ENCODE measurements around the gene RPS27. TPM values are rescaled to one million over a fixed set of nuclear protein-coding genes. Genes with fewer than 3 reads are reported as not detected.
"Not testable (repeated sequence)": the region's sequence is repeated elsewhere in the genome, so short reads cannot be mapped to it uniquely, and the experiment has no call there.

The RPS27 gene
- total RNA-seq, 1 donor from 2014 or later = 1,771 TPM

DNA sequence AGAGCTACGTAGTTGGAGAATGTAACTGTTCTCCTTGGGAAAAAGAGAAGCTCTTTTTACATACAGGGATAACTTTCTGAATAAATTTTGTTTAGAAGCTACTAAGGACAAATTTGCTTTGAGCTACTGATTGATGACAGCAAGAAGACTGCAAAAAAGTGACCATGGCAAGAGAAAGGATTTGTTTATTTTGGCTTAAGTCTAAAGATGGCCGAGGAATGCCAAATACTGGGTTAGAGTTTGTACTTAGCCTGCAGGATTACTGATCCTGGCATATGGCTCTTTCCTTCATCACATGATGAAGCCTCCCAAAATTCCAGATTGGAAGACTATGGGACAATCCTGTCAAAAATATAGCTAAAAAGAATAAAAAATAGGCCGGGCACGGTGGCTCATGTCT lies 28.7 kb downstream of the RPS27 start:
- H3K36me3 ChIP-seq = no peaks in the 10 kb centered on the region
- no peaks in the 10 kb centered on the region for H3K27me3 ChIP-seq
- TF ChIP-seq CTCF (IDR thresholded peaks at IDR 0.05) = no peak
- no peak overlapping the region for H3K4me3 ChIP-seq
- H3K4me1 ChIP-seq = no peaks in the 10 kb centered on the region
- no peaks in the 10 kb centered on the region for H3K9me3 ChIP-seq
- intact Hi-C loops (cut with DNase I) = no loop called here
- no peak overlapping the region for H3K27ac ChIP-seq
- DNase-seq (ENCODE audit: extremely low spot score in 2 of 2) = no peak

DNA sequence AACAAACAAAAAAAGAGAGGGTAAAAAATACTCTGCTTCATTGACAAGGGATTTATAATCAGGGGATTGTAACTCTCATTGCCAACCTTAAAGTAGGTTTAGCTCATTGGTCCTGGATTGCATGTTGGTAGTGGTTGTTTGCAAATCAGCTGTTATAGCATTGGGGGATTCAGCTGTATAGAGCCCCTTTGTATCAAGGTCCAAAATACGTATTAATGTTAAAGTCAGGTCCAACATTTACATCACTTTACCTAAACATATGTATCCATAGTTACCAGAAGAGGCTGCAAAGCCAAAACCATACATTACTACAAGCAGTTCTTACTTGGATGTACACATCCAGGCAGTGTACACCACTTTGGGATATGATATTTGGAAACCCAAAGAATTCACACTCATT lies 29.4 kb downstream of the RPS27 start:
- H3K4me3 ChIP-seq = no peak overlapping the region
- intact Hi-C loops (cut with DNase I) = no loop called here
- H3K27ac ChIP-seq = no peak overlapping the region
- DNase-seq (ENCODE audit: extremely low spot score in 2 of 2) = no peak
- no peaks in the 10 kb centered on the region for H3K27me3 ChIP-seq
- TF ChIP-seq POLR2A (IDR thresholded peaks at IDR 0.05) (no peak), POLR2AphosphoS5 (IDR thresholded peaks at IDR 0.05; ENCODE audit: insufficient read depth in 1 of 2, low read depth in 1 of 2) (no peak), CTCF (IDR thresholded peaks at IDR 0.05) (no peak)
- H3K9me3 ChIP-seq = no peaks in the 10 kb centered on the region
- no peaks in the 10 kb centered on the region for H3K36me3 ChIP-seq
- H3K4me1 ChIP-seq = no peaks in the 10 kb centered on the region

- H3K4me3 ChIP-seq; intact Hi-C loops (cut with DNase I): not testable (repeated sequence)
Observed at GRCh38 chr1:154033697-154034096, 43.1 kb downstream of the RPS27 start.

More at GRCh38 chr1:154033697-154034096, 43.1 kb downstream of the RPS27 start:
- H3K36me3 ChIP-seq; H3K27me3 ChIP-seq; H3K4me1 ChIP-seq; DNase-seq (ENCODE audit: extremely low spot score in 2 of 2); H3K27ac ChIP-seq; H3K9me3 ChIP-seq: not testable (repeated sequence)

Small RNA genes within 50 kb of the gene (microRNA-seq; reads per million reads assigned to microRNA genes)
- gene MIR6737 (ENCODE audit: borderline number of aligned reads, borderline replicate concordance) = not detected

Small RNA genes within 50 kb of the gene (small RNA-seq; reads per million reads assigned to genes)
- gene MIR6737 (not detected), gene RNU6-179P (not detected)

Other genes starting within 250 kb of the RPS27 start
- gene SLC27A3, start 215.4 kb upstream of the RPS27 start, total RNA-seq = 31.4 TPM
- 24.1 TPM for gene GATAD2B, start 67.8 kb upstream of the RPS27 start, total RNA-seq
- gene DENND4B, start 44.0 kb upstream of the RPS27 start, total RNA-seq = 42.7 TPM
- 19.2 TPM for gene CRTC2, start 32.1 kb upstream of the RPS27 start, total RNA-seq
- 77.8 TPM for gene SLC39A1, start 27.2 kb upstream of the RPS27 start, total RNA-seq
- gene CREB3L4, start 22.9 kb upstream of the RPS27 start, total RNA-seq = 15.2 TPM
- gene JTB, start 13.1 kb upstream of the RPS27 start, total RNA-seq = 194 TPM
- 49.8 TPM for gene RAB13, start 4.4 kb upstream of the RPS27 start, total RNA-seq
- not detected for gene NUP210L, start 164.3 kb downstream of the RPS27 start, total RNA-seq
- 138 TPM for gene TPM3, start 201.3 kb downstream of the RPS27 start, total RNA-seq
- not detected for gene CFAP141, start 215.6 kb downstream of the RPS27 start, total RNA-seq
- 75.9 TPM for gene UBAP2L, start 230.2 kb downstream of the RPS27 start, total RNA-seq

Data from vagina (tissue), 2 donors.